HFFc6 (cell line): ENCODE measurements around the gene SH3PXD2A. TPM values are rescaled to one million over a fixed set of nuclear protein-coding genes. Genes with fewer than 3 reads are reported as not detected.

ENCODE experiments used
- DNase-seq: peaks from one replicate; pipeline ENCODE4 v3.0.0-alpha.2; 2018
- H3K27ac Mint-ChIP-seq: 2 replicates; pipeline ENCODE4 v1.8.0; 2020; ENCODE audit warnings: mild to moderate bottlenecking, mixed read lengths
- H3K27me3 Mint-ChIP-seq: 2 replicates; pipeline ENCODE4 v1.8.0; 2021; ENCODE audit warnings: mild to moderate bottlenecking, moderate library complexity, mixed read lengths; ENCODE audit not compliant: insufficient read depth
- H3K36me3 Mint-ChIP-seq: 2 replicates; pipeline ENCODE4 v1.8.0; 2021; ENCODE audit warnings: low read depth, mixed read lengths
- H3K4me1 Mint-ChIP-seq: 2 replicates; pipeline ENCODE4 v1.8.0; 2020; ENCODE audit warnings: low read depth, mixed read lengths
- H3K4me3 Mint-ChIP-seq: 2 replicates; pipeline ENCODE4 v1.8.0; 2020; ENCODE audit warnings: mild to moderate bottlenecking, moderate library complexity, mixed read lengths
- H3K9me3 Mint-ChIP-seq: 2 replicates; pipeline ENCODE4 v1.8.0; 2020; ENCODE audit warnings: mild to moderate bottlenecking, mixed read lengths
- CTCF ChIP-seq: fragments of 200-600 bp; sonication (generic); IDR thresholded peaks from 2 replicates; pipeline ENCODE4 v1.5.0; 2021; ENCODE audit warnings: antibody characterized with exemption, mild to moderate bottlenecking
- total RNA-seq, 6 experiments: library from RNA; stranded (reverse); fragmentation: NEBNext Ultra II Directional; extraction: Animal tissue kit (Norgen Biotek cat#: 25700); gene quantifications; 2 replicates in 1 of 6; 3 replicates in 5 of 6; pipeline ENCODE4 v1.2.3, GENCODE V29; 2021

Gene SH3PXD2A
- total RNA-seq, 6 experiments from 2014 or later: 75.5 to 113 (median 81.1) TPM

- H3K36me3 Mint-ChIP-seq: peaks cover 8% of the 10 kb centered on the region
- peaks cover 33% of the 10 kb centered on the region for H3K4me1 Mint-ChIP-seq
- TF ChIP-seq CTCF: no peak
- DNase-seq: no peak
- peaks cover 7% of the 10 kb centered on the region; the same call in 1 of the 2 replicates for H3K27me3 Mint-ChIP-seq
- H3K4me3 Mint-ChIP-seq: no peak overlapping the region
- no peak overlapping the region for H3K27ac Mint-ChIP-seq
- no peaks in the 10 kb centered on the region for H3K9me3 Mint-ChIP-seq
These were observed 134.9 kb downstream of the SH3PXD2A start for GRCh38 chr10:103720328-103720963.

- DNase-seq: no peak
- Mint-ChIP-seq H3K27me3 (peaks cover 4% of the 10 kb centered on the region; the same call in 1 of the 2 replicates), H3K4me1 (peaks cover 47% of the 10 kb centered on the region), H3K9me3 (no peaks in the 10 kb centered on the region), H3K4me3 (no peak overlapping the region), H3K27ac (no peak overlapping the region), H3K36me3 (no peaks in the 10 kb centered on the region)
- TF ChIP-seq CTCF: no peak
These were observed 136.3 kb downstream of the SH3PXD2A start for GRCh38 chr10:103719036-103719435.

- H3K4me3 Mint-ChIP-seq: no peak overlapping the region
- H3K27me3 Mint-ChIP-seq: peaks cover 4% of the 10 kb centered on the region; the same call in 1 of the 2 replicates
- H3K4me1 Mint-ChIP-seq: peaks cover 55% of the 10 kb centered on the region
- no peaks in the 10 kb centered on the region for H3K36me3 Mint-ChIP-seq
- no peak overlapping the region for H3K27ac Mint-ChIP-seq
- DNase-seq: no peak
- H3K9me3 Mint-ChIP-seq: no peaks in the 10 kb centered on the region
- TF ChIP-seq CTCF: no peak
These were observed 137.1 kb downstream of the SH3PXD2A start for GRCh38 chr10:103718247-103718620.

- Mint-ChIP-seq H3K27me3 (peaks cover 2% of the 10 kb centered on the region; the same call in 1 of the 2 replicates), H3K36me3 (no peaks in the 10 kb centered on the region), H3K4me1 (peaks cover 61% of the 10 kb centered on the region), H3K4me3 (no peak overlapping the region), H3K27ac (peak overlapping the region; percentile 76), H3K9me3 (no peaks in the 10 kb centered on the region)
- no peak for DNase-seq
- no peak for TF ChIP-seq CTCF
These were observed 137.8 kb downstream of the SH3PXD2A start for GRCh38 chr10:103717341-103718246.

- no peak for TF ChIP-seq CTCF
- no peaks in the 10 kb centered on the region for H3K9me3 Mint-ChIP-seq
These were observed 138.9 kb downstream of the SH3PXD2A start for GRCh38 chr10:103716206-103717160.

More at GRCh38 chr10:103716206-103717160, 138.9 kb downstream of the SH3PXD2A start:
- no peak overlapping the region; the same call in 1 of the 2 replicates for H3K4me3 Mint-ChIP-seq
- peaks cover 61% of the 10 kb centered on the region for H3K4me1 Mint-ChIP-seq
- no peaks in the 10 kb centered on the region for H3K36me3 Mint-ChIP-seq
- peak overlapping the region; percentile 93 for H3K27ac Mint-ChIP-seq
- no peak for DNase-seq
- peaks cover 2% of the 10 kb centered on the region; the same call in 1 of the 2 replicates for H3K27me3 Mint-ChIP-seq
